Loucy (cell line): ENCODE measurements around the gene SDK1.

Source experiments
- H2AFZ ChIP-seq: fragments of 200-600 bp; sonication (generic); 2 replicates; pipeline ENCODE4 v1.6.0; 2016; ENCODE audit warnings: antibody characterized with exemption, mild to moderate bottlenecking, low read length, moderate library complexity
- H3F3A ChIP-seq: fragments of 200-600 bp; 2 replicates; pipeline ENCODE4 v1.6.0; 2016; ENCODE audit warnings: antibody characterized with exemption, low read depth, mild to moderate bottlenecking
- H3K27me3 ChIP-seq: fragments of 200-600 bp; sonication (generic); 2 replicates; pipeline ENCODE4 v1.6.1; 2014; ENCODE audit warnings: low read length, mild to moderate bottlenecking; ENCODE audit not compliant: insufficient read depth, poor library complexity, severe bottlenecking
- H3K36me3 ChIP-seq: fragments of 200-600 bp; sonication (generic); 2 replicates; pipeline ENCODE4 v1.6.1; 2016; ENCODE audit warnings: low read length; ENCODE audit not compliant: insufficient read depth
- H3K4me1 ChIP-seq: fragments of 200-600 bp; sonication (generic); 2 replicates; pipeline ENCODE4 v1.5.1; 2014; ENCODE audit warnings: low read length, mild to moderate bottlenecking; ENCODE audit not compliant: insufficient read depth, poor library complexity, severe bottlenecking
- H3K4me2 ChIP-seq: fragments of 200-600 bp; sonication (generic); 2 replicates; pipeline ENCODE4 v1.6.0; 2014; ENCODE audit warnings: antibody characterized with exemption, low read length, low read depth, mild to moderate bottlenecking; ENCODE audit not compliant: poor library complexity, severe bottlenecking
- H3K4me3 ChIP-seq: fragments of 200-600 bp; sonication (generic); 2 replicates; pipeline ENCODE4 v1.5.1; 2014; ENCODE audit warnings: low read length, mild to moderate bottlenecking, mixed read lengths; ENCODE audit not compliant: poor library complexity, severe bottlenecking
- H3K79me2 ChIP-seq: fragments of 200-600 bp; sonication (generic); 2 replicates; pipeline ENCODE4 v1.6.1; 2014; ENCODE audit warnings: low read length; ENCODE audit not compliant: insufficient read depth
- H3K9ac ChIP-seq: fragments of 200-600 bp; sonication (generic); 2 replicates; pipeline ENCODE4 v1.6.0; 2014; ENCODE audit warnings: mild to moderate bottlenecking, low read depth, low read length, moderate library complexity; ENCODE audit not compliant: poor library complexity, severe bottlenecking
- H3K9me2 ChIP-seq: fragments of 200-600 bp; sonication (generic); replicated peaks from 2 replicates; pipeline ENCODE4 v1.6.1; 2016; ENCODE audit warnings: low read depth, low read length, mixed read lengths
- H3K9me3 ChIP-seq: fragments of 200-600 bp; sonication (generic); 2 replicates; pipeline ENCODE4 v1.6.1; 2014; ENCODE audit warnings: mild to moderate bottlenecking, antibody characterized with exemption, low read length, low read depth; ENCODE audit not compliant: insufficient read depth
- H4K20me1 ChIP-seq: fragments of 200-600 bp; sonication (generic); 2 replicates; pipeline ENCODE4 v1.6.0; 2014; ENCODE audit warnings: antibody characterized with exemption, low read length, mild to moderate bottlenecking; ENCODE audit not compliant: insufficient read depth, poor library complexity, severe bottlenecking
- EZH2phosphoT487 ChIP-seq: fragments of 200-600 bp; IDR thresholded peaks from 2 replicates; pipeline ENCODE4 v1.6.1; 2018; ENCODE audit warnings: antibody characterized with exemption, mild to moderate bottlenecking, moderate library complexity, borderline replicate concordance
- TF ChIP-seq, protein P1 (sequence below): fragments of 200-600 bp; sonication (generic); conservative IDR thresholded peaks from 2 replicates; pipeline ENCODE4 v1.5.1; 2014; ENCODE audit warnings: mild to moderate bottlenecking, antibody characterized with exemption, low read length

SDK1 gene

DNA sequence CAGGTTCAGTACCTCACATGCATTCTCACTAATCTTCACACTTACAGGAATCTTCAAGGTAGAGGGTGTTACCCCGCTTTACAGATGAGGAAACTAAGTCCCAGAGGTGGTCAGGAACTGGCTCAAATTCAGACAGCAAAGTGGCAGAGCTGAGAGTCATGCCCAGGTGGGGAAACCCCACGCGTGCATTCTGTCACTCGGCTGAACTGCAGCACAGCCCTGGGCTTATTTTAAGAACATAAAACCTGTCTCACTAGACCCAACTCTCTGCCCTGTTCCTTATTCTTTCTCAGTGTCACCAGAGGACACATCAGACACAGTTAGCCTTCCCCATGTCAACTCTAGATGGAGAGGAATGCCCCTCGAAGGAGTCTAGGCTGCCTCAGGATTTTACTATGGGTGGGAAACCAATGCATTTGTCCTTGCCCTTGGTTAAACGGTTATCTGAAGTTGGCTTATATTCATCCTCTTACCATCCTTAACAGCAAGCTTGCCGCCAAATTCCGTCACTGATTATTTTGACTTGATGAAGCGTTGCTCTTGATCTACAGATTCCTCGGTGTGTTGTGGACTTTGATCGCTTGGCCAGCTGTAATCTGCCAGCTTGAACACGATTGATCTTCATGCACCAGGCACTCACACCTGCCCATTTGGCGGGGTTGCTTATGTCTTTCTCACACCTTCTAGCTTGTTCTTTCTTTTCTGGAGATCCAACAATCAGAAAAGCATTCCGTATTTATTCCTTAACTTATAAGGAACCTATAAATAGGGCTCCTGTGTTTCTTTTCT, 627.9 kb downstream of the SDK1 start:
- Histone ChIP-seq H3K9me3 (peaks cover 8% of the 10 kb centered on the region; the same call in 1 of the 2 replicates), H3K4me1 (no peaks in the 10 kb centered on the region), H3K9me2 (no peaks in the 10 kb centered on the region), H3K4me2 (no peak overlapping the region), H4K20me1 (no peaks in the 10 kb centered on the region), H2AFZ (no peak overlapping the region), H3K9ac (no peak overlapping the region), H3F3A (no peaks in the 10 kb centered on the region), H3K79me2 (no peaks in the 10 kb centered on the region), H3K27me3 (no peaks in the 10 kb centered on the region), H3K4me3 (no peak overlapping the region), H3K36me3 (no peaks in the 10 kb centered on the region)
- TF ChIP-seq, protein P1, sequence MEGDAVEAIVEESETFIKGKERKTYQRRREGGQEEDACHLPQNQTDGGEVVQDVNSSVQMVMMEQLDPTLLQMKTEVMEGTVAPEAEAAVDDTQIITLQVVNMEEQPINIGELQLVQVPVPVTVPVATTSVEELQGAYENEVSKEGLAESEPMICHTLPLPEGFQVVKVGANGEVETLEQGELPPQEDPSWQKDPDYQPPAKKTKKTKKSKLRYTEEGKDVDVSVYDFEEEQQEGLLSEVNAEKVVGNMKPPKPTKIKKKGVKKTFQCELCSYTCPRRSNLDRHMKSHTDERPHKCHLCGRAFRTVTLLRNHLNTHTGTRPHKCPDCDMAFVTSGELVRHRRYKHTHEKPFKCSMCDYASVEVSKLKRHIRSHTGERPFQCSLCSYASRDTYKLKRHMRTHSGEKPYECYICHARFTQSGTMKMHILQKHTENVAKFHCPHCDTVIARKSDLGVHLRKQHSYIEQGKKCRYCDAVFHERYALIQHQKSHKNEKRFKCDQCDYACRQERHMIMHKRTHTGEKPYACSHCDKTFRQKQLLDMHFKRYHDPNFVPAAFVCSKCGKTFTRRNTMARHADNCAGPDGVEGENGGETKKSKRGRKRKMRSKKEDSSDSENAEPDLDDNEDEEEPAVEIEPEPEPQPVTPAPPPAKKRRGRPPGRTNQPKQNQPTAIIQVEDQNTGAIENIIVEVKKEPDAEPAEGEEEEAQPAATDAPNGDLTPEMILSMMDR: no peak
- no peak for TF ChIP-seq EZH2phosphoT487

GRCh38 chr7:3931843-3932242, 630.8 kb downstream of the SDK1 start:
- H3K79me2 ChIP-seq: no peaks in the 10 kb centered on the region
- no peaks in the 10 kb centered on the region for H3F3A ChIP-seq
- H3K9me3 ChIP-seq: peaks cover 16% of the 10 kb centered on the region; the same call in 1 of the 2 replicates
- H3K27me3 ChIP-seq: no peaks in the 10 kb centered on the region
- H3K4me1 ChIP-seq: no peaks in the 10 kb centered on the region
- TF ChIP-seq, protein P1: no peak
- no peaks in the 10 kb centered on the region for H3K9me2 ChIP-seq
- no peaks in the 10 kb centered on the region for H4K20me1 ChIP-seq
- no peaks in the 10 kb centered on the region for H3K36me3 ChIP-seq
- no peak overlapping the region for H3K4me3 ChIP-seq
- H3K4me2 ChIP-seq: no peak overlapping the region
- no peak overlapping the region for H2AFZ ChIP-seq
- no peak overlapping the region for H3K9ac ChIP-seq

- Histone ChIP-seq H3K4me1 (no peaks in the 10 kb centered on the region), H3K4me3 (no peak overlapping the region), H3K36me3 (no peaks in the 10 kb centered on the region), H4K20me1 (no peaks in the 10 kb centered on the region), H3K9me2 (no peaks in the 10 kb centered on the region), H3F3A (no peaks in the 10 kb centered on the region), H3K27me3 (no peaks in the 10 kb centered on the region), H2AFZ (no peak overlapping the region), H3K4me2 (no peak overlapping the region), H3K9me3 (peaks cover 8% of the 10 kb centered on the region; the same call in 1 of the 2 replicates), H3K79me2 (no peaks in the 10 kb centered on the region), H3K9ac (no peak overlapping the region)
- no peak for TF ChIP-seq EZH2phosphoT487
- TF ChIP-seq, protein P1: no peak
These were observed 636.1 kb downstream of the SDK1 start for GRCh38 chr7:3937146-3937545.
